GM12891 (cell line): Measurements from ENCODE around the gene CIRBP.

ENCODE experiments used
- DNase-seq: peaks from one replicate; pipeline ENCODE4 v3.0.0; 2011; ENCODE audit warnings: low spot score; ENCODE audit not compliant: insufficient read length
- FAIRE-seq: peaks from 2 replicates; lab custom pipeline; 2011; peaks lifted over from hg19 to GRCh38; lab: Jason Lieb, UNC
- PAX5 ChIP-seq: IDR thresholded peaks from 2 replicates; pipeline ENCODE4 v1.6.1; 2011; ENCODE audit warnings: low read length, moderate library complexity, mild to moderate bottlenecking; ENCODE audit not compliant: insufficient read depth, severe bottlenecking
- POLR2A ChIP-seq: IDR thresholded peaks from 2 replicates; pipeline ENCODE4 v1.6.1; 2011; ENCODE audit warnings: low read depth, low read length, control low read depth
- POLR2AphosphoS5 ChIP-seq: IDR thresholded peaks from 2 replicates; pipeline ENCODE4 v1.6.1; 2011; ENCODE audit warnings: low read depth, low read length, control low read depth
- POU2F2 ChIP-seq: IDR thresholded peaks from 2 replicates; pipeline ENCODE4 v1.6.1; 2011; ENCODE audit warnings: low read depth, mild to moderate bottlenecking, control low read depth, low read length, moderate library complexity
- SPI1 ChIP-seq: IDR thresholded peaks from 2 replicates; pipeline ENCODE4 v1.6.1; 2011; ENCODE audit warnings: low read depth, low read length, control low read depth
- TAF1 ChIP-seq: IDR thresholded peaks from 2 replicates; pipeline ENCODE4 v1.6.1; 2011; ENCODE audit warnings: low read depth, low read length, control low read depth

CIRBP gene

GRCh38 chr19:1285737-1286360, 16.7 kb downstream of the CIRBP start, which contains the start of gene EFNA2:
Gene EFNA2, plus strand, starts transcription at chr19:1285873. Its CDS starts 296 bp downstream, at chr19:1286169.
- no peak for TF ChIP-seq POLR2A
- TF ChIP-seq PAX5: no peak
- TF ChIP-seq POU2F2: no peak
- TF ChIP-seq TAF1: no peak
- no peak for TF ChIP-seq POLR2AphosphoS5
- no peak for TF ChIP-seq SPI1
- DNase-seq (no peak), FAIRE-seq (no peak)

GRCh38 chr19:1286487-1287353, 17.6 kb downstream of the CIRBP start:
- no peak for TF ChIP-seq PAX5
- TF ChIP-seq TAF1: no peak
- TF ChIP-seq POLR2AphosphoS5: no peak
- no peak for TF ChIP-seq SPI1
- no peak for TF ChIP-seq POLR2A
- no peak for TF ChIP-seq POU2F2
- FAIRE-seq (no peak), DNase-seq (no peak)

GRCh38 chr19:1287354-1288225, 18.5 kb downstream of the CIRBP start:
- FAIRE-seq: no peak
- TF ChIP-seq POLR2A (no peak), TAF1 (no peak), POU2F2 (no peak), PAX5 (no peak), POLR2AphosphoS5 (no peak), SPI1 (no peak)
- DNase-seq: no peak

GRCh38 chr19:1288226-1288612, 19.1 kb downstream of the CIRBP start:
- DNase-seq (no peak), FAIRE-seq (no peak)
- no peak for TF ChIP-seq SPI1
- TF ChIP-seq PAX5: no peak
- no peak for TF ChIP-seq POU2F2
- no peak for TF ChIP-seq POLR2A
- TF ChIP-seq TAF1: no peak
- TF ChIP-seq POLR2AphosphoS5: no peak

GRCh38 chr19:1288833-1289685, 19.9 kb downstream of the CIRBP start:
- FAIRE-seq: no peak
- DNase-seq: no peak
- TF ChIP-seq TAF1 (no peak), POLR2AphosphoS5 (no peak), POU2F2 (no peak), SPI1 (no peak), POLR2A (no peak), PAX5 (no peak)

- DNase-seq (no peak), FAIRE-seq (no peak)
- TF ChIP-seq PAX5 (no peak), TAF1 (no peak), POU2F2 (no peak), POLR2A (no peak), SPI1 (no peak), POLR2AphosphoS5 (no peak)
These were observed 20.5 kb downstream of the CIRBP start for GRCh38 chr19:1289686-1290025.

- DNase-seq: no peak
- no peak for TF ChIP-seq POLR2AphosphoS5
- no peak for TF ChIP-seq POLR2A
- TF ChIP-seq SPI1: no peak
- TF ChIP-seq PAX5: no peak
- FAIRE-seq: no peak
These were observed 21.1 kb downstream of the CIRBP start for GRCh38 chr19:1290196-1290702.
